ENCODE data around the gene ZNF668. TPM values are rescaled to one million over a fixed set of nuclear protein-coding genes. Genes with fewer than 3 reads are reported as not detected.

ZNF668 gene
- total and polyA plus RNA-seq, 2 of the 13 experiments (the other 11 are each of a cell fraction or from before 2014, with no cell fraction given) = 3.8 to 9.8 TPM

GRCh38 chr16:31032736-31033708 is 41.0 kb downstream of the ZNF668 start, which contains the start of gene STX4 (continued):
- TF ChIP-seq, protein P1, sequence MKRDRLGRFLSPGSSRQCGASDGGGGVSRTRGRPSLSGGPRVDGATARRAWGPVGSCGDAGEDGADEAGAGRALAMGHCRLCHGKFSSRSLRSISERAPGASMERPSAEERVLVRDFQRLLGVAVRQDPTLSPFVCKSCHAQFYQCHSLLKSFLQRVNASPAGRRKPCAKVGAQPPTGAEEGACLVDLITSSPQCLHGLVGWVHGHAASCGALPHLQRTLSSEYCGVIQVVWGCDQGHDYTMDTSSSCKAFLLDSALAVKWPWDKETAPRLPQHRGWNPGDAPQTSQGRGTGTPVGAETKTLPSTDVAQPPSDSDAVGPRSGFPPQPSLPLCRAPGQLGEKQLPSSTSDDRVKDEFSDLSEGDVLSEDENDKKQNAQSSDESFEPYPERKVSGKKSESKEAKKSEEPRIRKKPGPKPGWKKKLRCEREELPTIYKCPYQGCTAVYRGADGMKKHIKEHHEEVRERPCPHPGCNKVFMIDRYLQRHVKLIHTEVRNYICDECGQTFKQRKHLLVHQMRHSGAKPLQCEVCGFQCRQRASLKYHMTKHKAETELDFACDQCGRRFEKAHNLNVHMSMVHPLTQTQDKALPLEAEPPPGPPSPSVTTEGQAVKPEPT (CRISPR knock-in tag; IDR thresholded peaks at IDR 0.05; ENCODE audit: low read depth) = peak; percentile 58; the same call in 1 of the 2 replicates
- TF ChIP-seq ZNF839 (CRISPR knock-in tag; IDR thresholded peaks at IDR 0.05; ENCODE audit: borderline replicate concordance) = no peak; the same call in 1 of the 2 replicates
- peak; percentile 47 for TF ChIP-seq ELF3 (CRISPR knock-in tag; IDR thresholded peaks at IDR 0.05)
- TF ChIP-seq TFDP1 (CRISPR knock-in tag; IDR thresholded peaks at IDR 0.05; ENCODE audit: borderline replicate concordance) = peak; percentile 81; the same call in 1 of the 2 replicates
- 0 out of 2 replicates have a peak, but pooled peaks have one; percentile 20 for TF ChIP-seq FUBP1 (CRISPR knock-in tag; IDR thresholded peaks at IDR 0.05; ENCODE audit: borderline replicate concordance)
- peak; percentile 44; the same call in 1 of the 2 replicates for TF ChIP-seq ZBTB33 (CRISPR knock-in tag; IDR thresholded peaks at IDR 0.05)
- peak; percentile 68 for TF ChIP-seq IRF9 (CRISPR knock-in tag; IDR thresholded peaks at IDR 0.05; ENCODE audit: borderline replicate concordance)
- TF ChIP-seq SRSF1 (optimal IDR thresholded peaks at IDR 0.05; ENCODE audit: low read depth, low read length) = peak; percentile 93
- TF ChIP-seq TP53 (CRISPR knock-in tag; conservative IDR thresholded peaks at IDR 0.05) = no peak
- peak in 1 of 2 experiments; percentile 67; a peak in 2 of 4 replicates for TF ChIP-seq KLF16 (CRISPR knock-in tag; IDR thresholded peaks at IDR 0.05)
- TF ChIP-seq MYNN (CRISPR knock-in tag; IDR thresholded peaks at IDR 0.05; ENCODE audit: low read depth) = no peak; the same call in 1 of the 2 replicates
- peak; percentile 52 for TF ChIP-seq MED8 (CRISPR knock-in tag; IDR thresholded peaks at IDR 0.05; ENCODE audit: insufficient replicate concordance)
- TF ChIP-seq RCOR2 (CRISPR knock-in tag; IDR thresholded peaks at IDR 0.05) = peak; percentile 93; the same call in 1 of the 2 replicates
- no peak for TF ChIP-seq ZNF629 (CRISPR knock-in tag; conservative IDR thresholded peaks at IDR 0.05)
- TF ChIP-seq ZNF441 (CRISPR knock-in tag; IDR thresholded peaks at IDR 0.05; ENCODE audit: borderline replicate concordance) = peak; percentile 60; the same call in 1 of the 2 replicates
- no peak for TF ChIP-seq CAMTA2 (CRISPR knock-in tag; IDR thresholded peaks at IDR 0.05; ENCODE audit: borderline replicate concordance)
- no peak for TF ChIP-seq TBL1XR1 (IDR thresholded peaks at IDR 0.05; ENCODE audit: borderline replicate concordance, low read length, partially characterized antibody)

Data from HepG2 (cell line).